Suprapubic skin (tissue), 4 donors: Measurements from ENCODE around the gene AMBP. TPM values are rescaled to one million over a fixed set of nuclear protein-coding genes. Genes with fewer than 3 reads are reported as not detected.
A peak's percentile ranks its signal among the peaks of the same experiment; 100 is the strongest.

Experiments
- DNase-seq, 2 donors: peaks; one replicate each; pipeline ENCODE4 v3.0.0-alpha.2; 2019; ENCODE audit warnings: low spot score in 2 of 2
- H3K27ac ChIP-seq: fragments of 200-600 bp; sonication (generic); one replicate; pipeline ENCODE4 v1.5.1; 2019
- H3K27me3 ChIP-seq: fragments of 200-600 bp; sonication (generic); one replicate; pipeline ENCODE4 v1.5.1; 2019
- H3K36me3 ChIP-seq: fragments of 200-600 bp; sonication (generic); one replicate; pipeline ENCODE4 v1.5.1; 2019
- H3K4me1 ChIP-seq: fragments of 200-600 bp; sonication (generic); one replicate; pipeline ENCODE4 v1.5.1; 2019
- H3K4me3 ChIP-seq: fragments of 200-600 bp; sonication (generic); one replicate; pipeline ENCODE4 v1.5.1; 2019; ENCODE audit warnings: mild to moderate bottlenecking
- H3K9me3 ChIP-seq: fragments of 200-600 bp; sonication (generic); one replicate; pipeline ENCODE4 v1.5.1; 2019
- CTCF ChIP-seq, 2 donors: fragments of 200-600 bp in 1 of 2; fragments of 450-650 bp in 1 of 2; sonication (generic) in 1 of 2; IDR thresholded peaks; one replicate each; pipeline ENCODE4 v1.5.1; 2016 to 2019; ENCODE audit warnings: antibody characterized with exemption in 2 of 2, mild to moderate bottlenecking in 1 of 2, moderate library complexity in 1 of 2
- EP300 ChIP-seq: sonication (generic); formaldehyde crosslinking; IDR thresholded peaks from one replicate; pipeline ENCODE4 v1.6.1; 2017; ENCODE audit warnings: antibody characterized with exemption
- POLR2A ChIP-seq, 2 donors: fragments of 450-650 bp; IDR thresholded peaks; one replicate each; pipeline ENCODE4 v1.6.1; 2017; ENCODE audit warnings: antibody characterized with exemption in 2 of 2, mild to moderate bottlenecking in 2 of 2, moderate library complexity in 2 of 2
- POLR2AphosphoS5 ChIP-seq, 3 donors: sonication (generic); formaldehyde crosslinking; IDR thresholded peaks; one replicate each; pipeline ENCODE4 v1.6.1; 2017; ENCODE audit warnings: antibody characterized with exemption in 3 of 3
- WGBS: methylation state at CpG from one replicate; pipeline ENCODE4 v1.1.5; 2018; 5-methylcytosine and 5-hydroxymethylcytosine counted together
- total RNA-seq, 4 donors: library from RNA; depleted of rRNA; stranded (reverse); fragments of >200 nt; gene quantifications; one replicate each; pipeline ENCODE4 v1.1.0, GENCODE V29; 2016

Gene AMBP
- total RNA-seq, 4 donors from 2014 or later, result 3.6 TPM; not detected in 3

GRCh38 chr9:114116126-114116747 is 38.1 kb upstream of the AMBP start:
- Histone ChIP-seq H3K27me3 (peaks cover 4% of the 10 kb centered on the region), H3K27ac (no peak overlapping the region), H3K9me3 (no peaks in the 10 kb centered on the region), H3K36me3 (no peaks in the 10 kb centered on the region), H3K4me1 (peaks cover 12% of the 10 kb centered on the region), H3K4me3 (no peak overlapping the region)
- WGBS, result 66% methylated on average over 9 of the region's 12 CpGs
- TF ChIP-seq CTCF (IDR thresholded peaks at IDR 0.05) (no peak), POLR2A (IDR thresholded peaks at IDR 0.05) (no peak), POLR2AphosphoS5 (IDR thresholded peaks at IDR 0.05) (no peak), EP300 (no peak)
- no peak for DNase-seq

GRCh38 chr9:114115654-114116125 is 37.6 kb upstream of the AMBP start:
- H3K27ac ChIP-seq, result no peak overlapping the region
- WGBS, result 78% methylated on average over 9 of the region's 9 CpGs
- TF ChIP-seq EP300, result no peak
- TF ChIP-seq POLR2A (IDR thresholded peaks at IDR 0.05), result no peak
- TF ChIP-seq CTCF (IDR thresholded peaks at IDR 0.05), result no peak
- no peak for TF ChIP-seq POLR2AphosphoS5 (IDR thresholded peaks at IDR 0.05)
- DNase-seq, result no peak
- H3K36me3 ChIP-seq, result no peaks in the 10 kb centered on the region
- H3K9me3 ChIP-seq, result no peaks in the 10 kb centered on the region
- peaks cover 4% of the 10 kb centered on the region for H3K27me3 ChIP-seq
- H3K4me1 ChIP-seq, result peaks cover 12% of the 10 kb centered on the region
- H3K4me3 ChIP-seq, result no peak overlapping the region

- H3K4me1 ChIP-seq, result peaks cover 12% of the 10 kb centered on the region
- no peak for TF ChIP-seq POLR2AphosphoS5 (IDR thresholded peaks at IDR 0.05)
- TF ChIP-seq CTCF (IDR thresholded peaks at IDR 0.05), result no peak
- TF ChIP-seq EP300, result no peak
- no peak for TF ChIP-seq POLR2A (IDR thresholded peaks at IDR 0.05)
- no peak overlapping the region for H3K4me3 ChIP-seq
- WGBS, result 27% methylated on average over 2 of the region's 2 CpGs
- no peak overlapping the region for H3K27ac ChIP-seq
- DNase-seq, result no peak
- no peaks in the 10 kb centered on the region for H3K9me3 ChIP-seq
- H3K36me3 ChIP-seq, result no peaks in the 10 kb centered on the region
- H3K27me3 ChIP-seq, result peaks cover 4% of the 10 kb centered on the region
Observed at GRCh38 chr9:114114364-114114763, 36.3 kb upstream of the AMBP start.

GRCh38 chr9:114112778-114113584 is 34.9 kb upstream of the AMBP start:
- 15% methylated on average over 8 of the region's 10 CpGs for WGBS
- no peak overlapping the region for H3K4me3 ChIP-seq
- TF ChIP-seq EP300, result no peak
- peak in 2 of 3 donors; percentile 13 to 54 for TF ChIP-seq POLR2AphosphoS5 (IDR thresholded peaks at IDR 0.05)
- TF ChIP-seq CTCF (IDR thresholded peaks at IDR 0.05), result no peak
- no peak for TF ChIP-seq POLR2A (IDR thresholded peaks at IDR 0.05)
- peaks cover 16% of the 10 kb centered on the region for H3K4me1 ChIP-seq
- H3K36me3 ChIP-seq, result no peaks in the 10 kb centered on the region
- DNase-seq, result peak; percentile 83 to 91
- H3K9me3 ChIP-seq, result no peaks in the 10 kb centered on the region
- H3K27ac ChIP-seq, result peak overlapping the region; percentile 28
- no peaks in the 10 kb centered on the region for H3K27me3 ChIP-seq

- peaks cover 17% of the 10 kb centered on the region for H3K4me1 ChIP-seq
- no peak overlapping the region for H3K4me3 ChIP-seq
- TF ChIP-seq CTCF (IDR thresholded peaks at IDR 0.05) (no peak), POLR2AphosphoS5 (IDR thresholded peaks at IDR 0.05) (no peak), POLR2A (IDR thresholded peaks at IDR 0.05) (no peak), EP300 (no peak)
- H3K27ac ChIP-seq, result peak overlapping the region; percentile 28
- H3K9me3 ChIP-seq, result no peaks in the 10 kb centered on the region
- no peak for DNase-seq
- 64% methylated on average over 1 of the region's 1 CpG for WGBS
- no peaks in the 10 kb centered on the region for H3K27me3 ChIP-seq
- no peaks in the 10 kb centered on the region for H3K36me3 ChIP-seq
Observed at GRCh38 chr9:114112325-114112724, 34.2 kb upstream of the AMBP start.
